ENCODE measurements around the gene UBAC1. TPM values are rescaled to one million over a fixed set of nuclear protein-coding genes. Genes with fewer than 3 reads are reported as not detected.
A peak's percentile ranks its signal among the peaks of the same experiment; 100 is the strongest.
"Not testable (repeated sequence)": the region's sequence is repeated elsewhere in the genome, so short reads cannot be mapped to it uniquely, and the experiment has no call there.

Gene UBAC1
- total RNA-seq, 1 donor from 2014 or later: 47.7 TPM

DNA sequence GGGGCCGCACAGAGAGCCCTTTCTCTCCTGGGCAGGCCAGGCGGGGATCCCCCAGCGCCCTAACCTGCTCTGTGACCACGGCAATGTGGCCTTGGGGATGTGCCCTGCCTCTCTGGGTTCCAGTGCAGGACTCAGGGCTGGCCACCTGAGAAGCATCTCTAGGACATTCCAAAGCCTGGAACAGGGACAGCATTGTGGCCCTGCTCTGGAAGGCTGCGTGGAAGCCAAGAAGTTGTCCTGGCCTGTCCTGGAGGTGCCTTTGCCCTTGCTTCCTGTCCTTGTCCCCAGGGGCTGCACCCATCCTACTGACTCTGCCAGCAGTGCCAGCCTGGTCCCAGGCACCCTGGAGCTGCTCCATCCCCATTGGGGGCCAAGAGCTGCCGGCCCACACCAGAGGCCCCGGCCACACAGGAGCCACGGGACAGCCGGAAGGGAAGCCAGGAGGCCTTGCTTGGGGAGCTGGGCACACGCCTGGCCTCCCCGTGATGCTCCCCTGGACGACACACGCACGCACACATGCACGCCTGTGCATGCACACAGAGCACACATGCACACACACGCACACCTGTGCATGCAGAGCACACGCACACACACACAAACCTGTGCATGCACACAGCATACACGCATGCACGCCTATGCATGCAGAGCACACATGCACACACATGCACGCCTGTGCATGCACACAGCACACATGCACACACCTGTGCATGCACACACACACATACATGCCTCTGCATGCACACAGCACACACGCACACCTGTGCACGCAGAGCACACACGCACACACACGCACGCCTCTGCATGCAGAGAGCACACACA is 33.8 kb downstream of the UBAC1 start:
- Mint-ChIP-seq H3K27ac (peak overlapping the region; percentile 34), H3K4me3 (no peak overlapping the region), H3K36me3 (ENCODE audit: low read depth) (peaks cover 26% of the 10 kb centered on the region), H3K27me3 (no peaks in the 10 kb centered on the region), H3K4me1 (peaks cover 32% of the 10 kb centered on the region), H3K9me3 (peaks cover 3% of the 10 kb centered on the region)
- intact Hi-C loops (cut with micrococcal nuclease): loop anchor here (1.0 kb wide), 2 partner anchors 34 to 40 kb away; partner anchors contain the start of gene UBAC1
- DNase-seq: no peak

DNA sequence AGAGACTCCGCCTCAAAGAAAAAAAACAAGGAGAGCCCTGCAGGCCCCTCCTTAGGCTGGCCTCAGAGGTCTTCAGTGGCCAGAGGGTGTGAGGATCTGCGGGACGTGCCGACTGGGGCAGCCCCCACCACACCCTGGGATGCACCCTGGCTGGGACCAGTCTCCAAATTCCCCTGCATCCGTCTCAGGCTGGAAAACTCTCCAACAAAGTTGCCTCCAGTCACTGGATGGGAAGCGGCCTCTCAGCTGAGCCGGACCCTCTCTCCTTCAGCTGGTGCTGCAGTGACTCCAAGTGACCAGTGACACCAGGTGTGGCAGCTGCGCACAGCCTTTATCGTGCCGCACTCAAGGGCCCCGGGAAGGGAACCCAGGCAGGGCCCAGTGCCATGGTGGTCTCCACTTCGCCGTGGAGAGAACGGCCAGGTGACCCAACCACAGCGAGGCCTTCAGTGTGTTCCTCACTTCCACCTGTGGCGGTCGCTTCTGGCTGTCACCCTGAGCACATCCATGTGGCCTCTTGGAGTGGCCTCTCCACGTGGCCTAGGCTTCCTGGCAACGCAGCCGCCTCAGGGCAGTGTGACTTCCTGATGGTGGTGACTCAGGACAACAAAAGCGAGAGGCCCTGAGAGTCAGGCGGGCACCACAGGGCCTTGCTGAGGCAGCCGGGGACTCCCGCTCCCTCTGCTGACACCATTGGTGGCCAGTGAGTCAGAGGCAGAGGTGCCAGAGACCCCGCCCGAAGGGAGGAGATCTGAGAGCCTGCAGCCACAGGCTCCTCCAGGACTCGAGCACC is 34.6 kb downstream of the UBAC1 start:
- H3K4me3 Mint-ChIP-seq: no peak overlapping the region
- peaks cover 3% of the 10 kb centered on the region for H3K9me3 Mint-ChIP-seq
- DNase-seq: peak; percentile 88
- H3K36me3 Mint-ChIP-seq (ENCODE audit: low read depth): peaks cover 22% of the 10 kb centered on the region
- no peaks in the 10 kb centered on the region for H3K27me3 Mint-ChIP-seq
- peak overlapping the region; percentile 94 for H3K27ac Mint-ChIP-seq
- intact Hi-C loops (cut with micrococcal nuclease): loop anchor here (1.0 kb wide), 2 partner anchors 35 to 39 kb away; partner anchors contain the start of gene UBAC1
- H3K4me1 Mint-ChIP-seq: peaks cover 32% of the 10 kb centered on the region

DNA sequence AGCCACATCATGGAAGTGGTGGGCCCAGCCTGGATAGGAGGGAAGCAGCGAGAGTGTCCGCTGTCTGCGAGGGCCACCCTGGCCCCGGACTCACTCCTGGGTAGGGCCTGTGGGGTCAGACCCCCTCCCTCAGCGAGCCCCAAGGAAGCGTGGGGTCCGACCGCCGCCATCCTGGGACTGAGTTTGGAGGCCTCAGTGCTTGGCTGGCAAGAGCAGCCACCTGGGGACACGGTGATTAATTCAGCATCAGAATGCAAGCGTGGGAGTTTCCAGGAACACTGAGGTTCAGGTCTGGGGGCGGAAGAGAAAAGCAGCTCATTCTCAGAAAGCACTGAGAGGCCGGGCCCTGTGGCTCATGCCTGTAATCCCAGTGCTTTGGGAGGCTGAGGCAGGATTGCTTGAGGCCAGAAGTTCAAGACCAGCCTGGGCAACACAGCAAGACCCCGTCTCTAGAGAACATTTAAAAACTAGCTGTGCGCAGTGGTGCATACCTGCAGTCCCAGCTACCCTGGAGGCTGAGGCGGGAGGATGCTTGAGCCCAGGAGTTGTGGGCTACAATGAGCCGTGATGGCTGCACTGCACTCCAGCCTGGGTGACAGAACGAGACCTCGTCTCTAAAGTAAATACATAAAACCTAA is 35.6 kb downstream of the UBAC1 start:
- peak; percentile 79 for DNase-seq
- Mint-ChIP-seq H3K36me3 (ENCODE audit: low read depth) (peaks cover 16% of the 10 kb centered on the region), H3K27ac (peak overlapping the region; percentile 94), H3K4me3 (peak overlapping the region; percentile 71), H3K4me1 (peaks cover 32% of the 10 kb centered on the region), H3K27me3 (no peaks in the 10 kb centered on the region), H3K9me3 (peaks cover 3% of the 10 kb centered on the region)
- intact Hi-C loops (cut with micrococcal nuclease): loop anchor here (1.0 to 2.0 kb wide), 2 partner anchors 18 to 61 kb away; partner anchors contain the start of gene CAMSAP1

DNA sequence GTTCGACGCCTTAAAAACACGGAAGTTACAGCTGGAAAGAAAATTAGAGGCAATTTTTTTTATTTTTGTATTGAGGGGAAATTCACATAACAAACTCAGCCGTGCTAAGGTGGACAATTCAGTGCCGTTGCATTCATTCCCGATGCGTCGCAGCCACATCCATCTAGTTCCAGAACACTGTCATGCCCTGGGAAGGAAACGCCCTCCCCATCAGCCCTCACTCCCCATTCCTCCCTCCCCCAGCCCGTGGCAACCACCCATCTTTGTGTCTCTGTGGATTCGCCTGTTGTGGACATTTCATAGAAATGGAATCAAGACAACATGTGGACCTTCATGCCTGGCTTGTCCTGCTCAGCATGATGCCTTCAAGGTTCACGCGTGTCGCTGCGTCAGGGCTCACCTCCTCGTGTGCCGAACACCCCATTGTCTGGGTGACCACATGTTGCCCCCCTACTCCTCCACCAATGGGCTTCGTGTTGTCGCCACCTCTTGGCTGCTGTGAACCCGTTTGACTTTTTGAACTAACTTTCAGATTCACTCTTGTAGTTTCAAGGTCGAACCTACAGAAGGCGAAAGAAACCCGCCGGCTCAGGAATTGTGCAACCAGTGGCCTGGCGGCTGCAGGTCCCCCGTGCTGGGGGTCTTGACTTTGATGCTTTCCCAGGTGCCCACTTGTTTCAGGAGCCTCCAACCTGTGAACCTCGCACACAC is 36.4 kb downstream of the UBAC1 start:
- peak overlapping the region; percentile 71 for H3K4me3 Mint-ChIP-seq
- H3K27ac Mint-ChIP-seq: peak overlapping the region; percentile 94
- no peak for DNase-seq
- H3K4me1 Mint-ChIP-seq: peaks cover 32% of the 10 kb centered on the region
- H3K27me3 Mint-ChIP-seq: no peaks in the 10 kb centered on the region
- peaks cover 3% of the 10 kb centered on the region for H3K9me3 Mint-ChIP-seq
- intact Hi-C loops (cut with micrococcal nuclease): loop anchor here (1.0 to 2.0 kb wide), 2 partner anchors 17 to 60 kb away; partner anchors contain the start of gene CAMSAP1
- H3K36me3 Mint-ChIP-seq (ENCODE audit: low read depth): peaks cover 16% of the 10 kb centered on the region

DNA sequence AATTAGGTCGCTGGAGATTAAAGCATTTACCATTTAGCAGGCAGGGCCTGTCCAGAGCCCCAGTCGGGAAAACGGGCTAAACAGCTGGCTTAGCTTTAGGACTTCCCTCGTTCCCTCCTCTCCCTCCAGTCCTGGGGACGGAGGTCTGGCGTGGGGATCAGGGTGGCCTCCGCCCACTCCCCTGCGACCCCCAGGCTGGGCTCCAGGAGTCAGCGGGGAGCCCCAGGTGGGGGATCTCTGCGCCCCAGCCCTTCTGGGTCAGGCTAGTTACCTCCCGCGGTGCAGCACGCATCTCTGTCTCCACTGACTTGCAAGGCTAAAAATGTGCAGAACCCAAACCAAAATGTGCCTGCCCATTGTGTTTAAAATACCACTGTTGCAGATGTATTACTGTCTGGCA is 37.7 kb downstream of the UBAC1 start:
- DNase-seq: no peak
- peaks cover 25% of the 10 kb centered on the region for H3K36me3 Mint-ChIP-seq (ENCODE audit: low read depth)
- no peak overlapping the region for H3K27ac Mint-ChIP-seq
- H3K4me1 Mint-ChIP-seq: peaks cover 32% of the 10 kb centered on the region
- no peaks in the 10 kb centered on the region for H3K27me3 Mint-ChIP-seq
- no peak overlapping the region for H3K4me3 Mint-ChIP-seq
- intact Hi-C loops (cut with micrococcal nuclease): no loop called here
- peaks cover 10% of the 10 kb centered on the region for H3K9me3 Mint-ChIP-seq

DNA sequence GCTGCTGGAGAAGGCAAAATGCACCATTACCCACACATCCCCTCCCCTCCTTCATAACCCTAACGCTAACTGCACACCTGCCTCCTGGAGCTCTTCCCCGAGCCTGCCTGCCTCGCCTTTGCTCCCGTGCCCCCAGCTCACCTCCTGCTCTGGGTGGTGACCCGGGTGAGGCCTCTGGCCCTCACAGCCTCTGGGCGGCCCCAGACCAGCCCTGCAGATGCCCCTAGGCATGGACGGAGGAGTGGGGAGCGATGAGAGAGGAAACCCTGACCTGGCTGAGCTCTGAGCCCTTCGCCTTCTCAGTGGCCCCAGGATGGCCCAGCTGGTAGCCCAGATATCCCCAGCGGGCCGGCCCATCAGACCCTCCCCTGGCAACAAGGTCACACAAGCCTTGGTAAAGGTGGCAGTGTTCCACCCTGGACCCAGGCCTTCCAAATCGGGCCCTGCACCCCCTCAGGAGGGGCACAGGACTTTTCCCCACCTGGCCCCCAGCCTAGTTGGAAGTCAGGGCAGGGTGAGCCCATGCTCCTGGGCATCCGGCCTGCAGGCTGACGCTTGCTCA is 39.3 kb downstream of the UBAC1 start:
- intact Hi-C loops (cut with micrococcal nuclease): no loop called here

DNA sequence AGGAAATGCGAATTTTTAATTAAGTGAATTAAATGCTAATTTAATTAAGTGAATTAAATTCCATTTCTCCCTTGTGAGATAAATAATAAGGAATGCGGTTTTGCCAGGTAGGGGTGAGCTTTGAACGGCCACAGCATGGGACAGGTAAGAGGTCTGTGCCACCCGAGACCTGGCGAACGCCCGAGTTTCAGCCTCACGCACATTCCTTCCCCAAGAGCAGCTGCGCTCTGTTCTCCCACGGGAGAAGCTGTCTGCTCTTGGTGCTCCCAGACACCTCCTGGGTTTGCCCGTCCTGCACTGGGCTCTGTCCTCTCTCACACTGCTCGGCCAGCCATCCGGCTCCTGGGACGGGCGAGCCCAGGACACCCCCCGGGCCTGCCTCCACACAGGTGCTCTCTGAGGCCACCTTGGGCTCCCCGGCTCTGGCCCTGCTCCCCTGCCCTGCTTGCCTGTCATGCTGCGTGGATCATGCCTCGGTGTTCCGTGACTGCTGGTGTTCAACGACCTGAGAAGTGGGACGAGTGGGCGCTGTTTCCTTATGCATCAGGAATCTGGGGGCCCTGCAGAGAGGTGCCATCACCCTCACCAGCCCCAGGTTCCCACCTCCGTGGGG is 40.1 kb downstream of the UBAC1 start:
- intact Hi-C loops (cut with micrococcal nuclease): no loop called here
- Mint-ChIP-seq H3K4me1 (peaks cover 19% of the 10 kb centered on the region), H3K4me3 (no peak overlapping the region), H3K9me3 (peaks cover 20% of the 10 kb centered on the region), H3K27me3 (no peaks in the 10 kb centered on the region), H3K27ac (no peak overlapping the region), H3K36me3 (ENCODE audit: low read depth) (peaks cover 36% of the 10 kb centered on the region)
- no peak for DNase-seq

More for the DNA sequence above, 39.3 kb downstream of the UBAC1 start:
- Mint-ChIP-seq H3K36me3 (ENCODE audit: low read depth) (peaks cover 30% of the 10 kb centered on the region), H3K27me3 (no peaks in the 10 kb centered on the region), H3K4me3 (no peak overlapping the region), H3K9me3 (peaks cover 15% of the 10 kb centered on the region), H3K27ac (no peak overlapping the region), H3K4me1 (peaks cover 24% of the 10 kb centered on the region)
- DNase-seq: no peak

DNA sequence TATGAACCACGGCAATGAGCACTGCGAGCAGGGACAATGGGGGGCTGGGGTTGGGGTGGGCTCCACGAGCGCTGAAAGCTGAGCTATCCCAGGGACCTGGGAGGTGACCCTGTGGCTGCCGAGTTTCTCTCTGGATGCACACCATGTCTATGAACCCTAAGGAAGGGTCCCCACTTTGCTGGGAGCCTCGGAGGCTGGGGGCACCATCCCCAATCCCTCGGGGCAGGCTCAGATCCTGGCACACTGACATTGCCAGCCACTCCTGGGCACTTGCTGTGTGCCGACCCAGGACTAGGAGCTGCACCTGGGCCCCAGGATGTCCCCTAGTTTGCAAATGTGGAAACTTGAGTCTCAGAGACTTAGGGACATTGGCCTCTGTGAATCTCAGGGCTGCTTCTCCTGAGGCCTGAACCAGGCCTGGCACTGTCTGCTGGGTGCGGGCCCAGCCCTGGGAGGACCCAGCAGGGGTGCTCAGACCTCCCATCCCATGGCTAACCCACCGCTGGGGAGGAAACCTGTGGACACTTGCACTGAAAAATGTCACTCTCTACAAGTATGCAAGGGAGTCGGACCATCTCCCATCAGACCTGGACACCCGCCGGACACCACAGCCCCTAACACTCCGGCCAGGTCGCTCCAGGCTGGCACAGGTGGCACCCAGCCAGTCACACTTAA is 40.8 kb downstream of the UBAC1 start:
- peaks cover 37% of the 10 kb centered on the region for H3K36me3 Mint-ChIP-seq (ENCODE audit: low read depth)
- no peak overlapping the region for H3K4me3 Mint-ChIP-seq
- no peaks in the 10 kb centered on the region for H3K27me3 Mint-ChIP-seq
- DNase-seq: no peak
- peaks cover 18% of the 10 kb centered on the region for H3K9me3 Mint-ChIP-seq
- peaks cover 12% of the 10 kb centered on the region for H3K4me1 Mint-ChIP-seq
- H3K27ac Mint-ChIP-seq: no peak overlapping the region
- intact Hi-C loops (cut with micrococcal nuclease): no loop called here

DNA sequence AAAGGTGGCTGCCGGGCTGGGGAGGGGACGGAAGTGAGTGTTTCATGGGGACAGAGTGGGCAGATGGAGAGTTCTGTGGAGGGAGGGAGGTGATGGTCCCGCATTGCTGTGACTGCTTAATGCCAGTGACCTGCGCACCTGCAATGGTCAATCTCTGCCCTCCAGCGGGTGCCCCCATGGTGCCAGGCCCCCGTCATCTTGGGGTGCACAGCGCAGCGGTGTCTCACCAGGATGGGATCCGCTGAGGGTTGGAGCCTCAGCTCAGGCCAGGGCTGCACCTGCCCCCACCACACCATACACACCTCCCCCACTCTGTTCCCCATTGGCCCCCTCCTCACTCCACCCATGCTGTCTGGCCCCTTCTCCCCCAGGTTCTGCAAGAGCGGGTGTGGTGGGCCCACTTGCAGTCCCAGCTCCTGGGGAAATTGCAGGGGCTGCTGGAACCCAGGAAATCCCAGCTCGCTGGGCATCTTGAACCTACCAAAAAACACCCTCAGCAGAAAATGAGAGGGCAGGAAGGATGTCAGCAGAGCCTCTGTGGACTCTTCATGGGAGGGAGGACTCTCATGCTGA is 41.8 kb downstream of the UBAC1 start:
- H3K36me3 Mint-ChIP-seq (ENCODE audit: low read depth): peaks cover 41% of the 10 kb centered on the region
- H3K27ac Mint-ChIP-seq: no peak overlapping the region
- DNase-seq: no peak
- no peaks in the 10 kb centered on the region for H3K27me3 Mint-ChIP-seq
- intact Hi-C loops (cut with micrococcal nuclease): no loop called here
- peaks cover 4% of the 10 kb centered on the region for H3K4me1 Mint-ChIP-seq
- H3K4me3 Mint-ChIP-seq: no peak overlapping the region
- peaks cover 26% of the 10 kb centered on the region for H3K9me3 Mint-ChIP-seq

DNA sequence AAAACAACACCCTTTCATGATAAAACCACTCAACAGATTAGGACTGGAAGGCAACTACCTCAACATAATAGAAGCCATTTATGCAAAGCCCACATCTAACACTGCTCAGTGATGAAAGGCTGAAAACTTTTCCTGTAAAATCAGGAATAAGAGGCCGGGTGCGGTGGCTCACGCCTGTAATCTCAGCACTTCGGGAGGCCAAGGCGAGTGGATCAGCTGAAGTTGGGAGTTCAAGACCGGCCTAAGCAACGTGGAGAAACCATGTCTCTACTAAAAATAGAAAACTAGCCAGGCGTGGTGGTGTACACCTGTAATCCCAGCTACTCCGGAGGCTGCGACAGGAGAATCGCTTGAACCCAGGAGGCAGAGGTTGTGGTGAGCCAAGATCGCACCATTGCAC is 44.9 kb downstream of the UBAC1 start:
- H3K4me1 Mint-ChIP-seq; H3K27ac Mint-ChIP-seq; DNase-seq; H3K4me3 Mint-ChIP-seq; intact Hi-C loops (cut with micrococcal nuclease); H3K27me3 Mint-ChIP-seq: not testable (repeated sequence)
- peaks cover 64% of the 10 kb centered on the region for H3K36me3 Mint-ChIP-seq (ENCODE audit: low read depth)
- H3K9me3 Mint-ChIP-seq: peaks cover 36% of the 10 kb centered on the region

DNA sequence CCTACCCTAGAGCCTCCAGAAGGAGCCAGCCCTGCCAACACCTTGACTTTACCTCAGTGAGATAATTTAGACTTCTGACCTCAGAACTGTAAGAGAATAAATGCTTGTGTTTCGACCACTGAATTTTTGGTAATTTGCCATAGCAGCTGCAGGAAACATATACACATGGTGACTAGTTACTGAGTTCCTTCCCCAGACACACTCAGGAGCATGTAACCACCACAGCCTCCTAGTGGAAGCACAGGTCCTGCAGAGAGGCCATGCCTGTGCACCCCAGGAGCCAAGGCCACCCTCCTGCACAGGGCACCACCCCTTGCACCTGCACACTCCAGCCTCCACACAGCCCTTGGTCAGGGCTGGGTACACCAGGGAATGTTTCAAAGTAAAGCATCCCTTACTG is 46.3 kb downstream of the UBAC1 start:
- Mint-ChIP-seq H3K9me3 (peaks cover 36% of the 10 kb centered on the region), H3K4me3 (no peak overlapping the region), H3K4me1 (peaks cover 8% of the 10 kb centered on the region), H3K27ac (no peak overlapping the region), H3K27me3 (no peaks in the 10 kb centered on the region), H3K36me3 (ENCODE audit: low read depth) (peaks cover 78% of the 10 kb centered on the region)
- no peak for DNase-seq
- intact Hi-C loops (cut with micrococcal nuclease): no loop called here

DNA sequence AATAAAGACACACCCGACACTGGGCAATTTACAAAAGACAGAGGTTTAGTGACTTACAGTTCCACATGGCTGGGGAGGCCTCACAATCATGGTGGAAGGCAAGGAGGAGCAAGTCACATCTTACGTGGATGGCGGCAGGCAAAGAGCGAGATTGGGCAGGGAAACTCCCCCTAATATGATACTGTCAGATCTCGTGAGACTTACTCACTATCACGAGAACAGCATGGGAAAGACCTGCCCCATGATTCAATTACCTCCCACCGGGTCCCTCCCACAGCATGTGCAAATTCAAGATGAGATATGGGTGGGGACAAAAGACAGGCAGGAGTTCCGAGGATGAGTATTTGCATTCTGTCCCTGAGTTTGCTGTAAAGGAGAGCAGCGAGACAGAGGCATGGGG is 49.9 kb downstream of the UBAC1 start:
- H3K4me3 Mint-ChIP-seq; DNase-seq; intact Hi-C loops (cut with micrococcal nuclease); H3K27ac Mint-ChIP-seq; H3K27me3 Mint-ChIP-seq: not testable (repeated sequence)
- peaks cover 21% of the 10 kb centered on the region for H3K4me1 Mint-ChIP-seq
- peaks cover 24% of the 10 kb centered on the region for H3K9me3 Mint-ChIP-seq
- peaks cover 71% of the 10 kb centered on the region for H3K36me3 Mint-ChIP-seq (ENCODE audit: low read depth)
